HepG2 (cell line): ENCODE results near the gene HSPA1A. TPM values are rescaled to one million over a fixed set of nuclear protein-coding genes. Genes with fewer than 3 reads are reported as not detected.

Experiments
- FLYWCH1 ChIP-seq: sonication (generic); formaldehyde crosslinking; IDR thresholded peaks from 2 replicates; pipeline ENCODE4 v1.8.1; 2023; ENCODE audit warnings: mild to moderate bottlenecking, missing genetic modification reagents
- FOXP1 ChIP-seq, 2 experiments: fragments of 450-650 bp in 1 of 2; IDR thresholded peaks; 2 replicates each; pipeline ENCODE4 v1.6.1; 2017 to 2018; ENCODE audit warnings: antibody characterized with exemption in 1 of 2
- HOXA5 ChIP-seq: sonication (generic); formaldehyde crosslinking; IDR thresholded peaks from 2 replicates; pipeline ENCODE4 v1.4.0; 2020; ENCODE audit warnings: missing genetic modification reagents
- IRF9 ChIP-seq: sonication (generic); formaldehyde crosslinking; IDR thresholded peaks from 2 replicates; pipeline ENCODE4 v1.8.0; 2022; ENCODE audit warnings: missing genetic modification reagents, mild to moderate bottlenecking, borderline replicate concordance
- JUN ChIP-seq: sonication (generic); formaldehyde crosslinking; IDR thresholded peaks from 2 replicates; pipeline ENCODE4 v1.4.0; 2020; ENCODE audit warnings: mild to moderate bottlenecking, missing genetic modification reagents
- MAX ChIP-seq: IDR thresholded peaks from 2 replicates; pipeline ENCODE4 v1.6.1; 2012; ENCODE audit warnings: inconsistent platforms
- NR2F1 ChIP-seq, 2 experiments: fragments of 450-650 bp in 1 of 2; formaldehyde crosslinking in 1 of 2; IDR thresholded peaks; 2 replicates each; pipeline versions ENCODE4 v1.5.0 to v1.6.1; 2016 to 2020; ENCODE audit warnings: mild to moderate bottlenecking in 1 of 2, missing compliant biosample characterization in 1 of 2, missing genetic modification reagents in 1 of 2, moderate library complexity in 1 of 2
- RFX1 ChIP-seq: fragments of 450-650 bp; IDR thresholded peaks from 2 replicates; pipeline ENCODE4 v1.6.1; 2017
- TBX2 ChIP-seq: sonication (generic); formaldehyde crosslinking; IDR thresholded peaks from 2 replicates; pipeline ENCODE4 v1.5.0; 2020; ENCODE audit warnings: missing genetic modification reagents, mild to moderate bottlenecking, borderline replicate concordance
- THAP11 ChIP-seq: IDR thresholded peaks from 2 replicates; pipeline ENCODE4 v1.6.1; 2016; ENCODE audit warnings: missing biosample characterization, missing genetic modification reagents
- ZFP82 ChIP-seq: sonication (generic); formaldehyde crosslinking; IDR thresholded peaks from 2 replicates; pipeline ENCODE4 v1.5.1; 2020; ENCODE audit warnings: mild to moderate bottlenecking, missing genetic modification reagents, borderline replicate concordance
- ZHX1 ChIP-seq: sonication (generic); formaldehyde crosslinking; IDR thresholded peaks from 2 replicates; pipeline ENCODE4 v1.8.1; 2022; ENCODE audit warnings: low read depth, mild to moderate bottlenecking, missing genetic modification reagents
- ZNF225 ChIP-seq: sonication (generic); formaldehyde crosslinking; IDR thresholded peaks from 2 replicates; pipeline ENCODE4 v1.4.0; 2020; ENCODE audit warnings: mild to moderate bottlenecking, missing genetic modification reagents
- ZNF33B ChIP-seq: sonication (generic); formaldehyde crosslinking; IDR thresholded peaks from 2 replicates; pipeline ENCODE4 v1.5.1; 2020; ENCODE audit warnings: mild to moderate bottlenecking, missing genetic modification reagents
- ZNF569 ChIP-seq: sonication (generic); formaldehyde crosslinking; IDR thresholded peaks from 2 replicates; pipeline ENCODE4 v1.5.0; 2020; ENCODE audit warnings: mild to moderate bottlenecking, missing genetic modification reagents, moderate library complexity, borderline replicate concordance
- ZNF670 ChIP-seq: sonication (generic); formaldehyde crosslinking; IDR thresholded peaks from 2 replicates; pipeline ENCODE4 v1.8.0; 2022; ENCODE audit warnings: mild to moderate bottlenecking, missing genetic modification reagents, borderline replicate concordance
- ZNF691 ChIP-seq: sonication (generic); formaldehyde crosslinking; IDR thresholded peaks from 2 replicates; pipeline ENCODE4 v1.4.0; 2020; ENCODE audit warnings: missing genetic modification reagents, low read depth, mild to moderate bottlenecking, borderline replicate concordance
- polyA plus RNA-seq, 8 experiments: library from polyadenylated mRNA; depleted of rRNA in 3 of 8; stranded (reverse) in 7 of 8; unstranded in 1 of 8; fragments of >200 nt; fragmentation: Illumina TruSeq in 4 of 8; extraction: Trizol in 4 of 8; gene quantifications; 2 replicates each; pipeline versions ENCODE4 v1.2.1 to v1.2.3, GENCODE V29; 2011 to 2016; ENCODE audit warnings: low read depth in 4 of 8, missing spikeins in 1 of 8, mixed read lengths in 1 of 8; ENCODE audit not compliant: insufficient read depth in 1 of 8
- total RNA-seq, 5 experiments: library from RNA; depleted of rRNA; stranded (reverse); fragments of >200 nt; fragmentation: Illumina TruSeq; extraction: Trizol; gene quantifications; 2 replicates each; pipeline ENCODE4 v1.2.3, GENCODE V29; 2016; ENCODE audit warnings: low read depth in 1 of 5
- TF ChIP-seq, protein P1 (sequence below): IDR thresholded peaks from 2 replicates; pipeline ENCODE4 v1.6.1; 2016; ENCODE audit warnings: low read depth, control low read depth
- TF ChIP-seq, protein P2 (sequence below): sonication (generic); formaldehyde crosslinking; IDR thresholded peaks from 2 replicates; pipeline ENCODE4 v1.9.0; 2022; ENCODE audit warnings: low read depth, missing genetic modification reagents

The HSPA1A gene
- total and polyA plus RNA-seq, 2 of the 13 experiments (the other 11 are each of a cell fraction or from before 2014, with no cell fraction given): 44.5 to 85.0 TPM

- TF ChIP-seq ZNF670 (peak; percentile 88; the same call in 1 of the 2 replicates), HOXA5 (CRISPR knock-in tag) (peak; percentile 87), ZNF569 (CRISPR knock-in tag) (no peak; the same call in 1 of the 2 replicates), THAP11 (CRISPR knock-in tag) (peak; percentile 90), ZNF33B (CRISPR knock-in tag) (no peak), RFX1 (no peak), MAX (peak; percentile 84; the same call in 1 of the 2 replicates), FOXP1 (IDR thresholded peaks at IDR 0.05) (no peak), FOXP1 (CRISPR knock-in tag; IDR thresholded peaks at IDR 0.05) (no peak), IRF9 (peak; percentile 95), TBX2 (CRISPR knock-in tag) (peak; percentile 54; the same call in 1 of the 2 replicates), ZNF691 (CRISPR knock-in tag) (peak; percentile 89), FLYWCH1 (CRISPR knock-in tag) (no peak), JUN (CRISPR knock-in tag) (no peak; the same call in 1 of the 2 replicates), ZHX1 (CRISPR knock-in tag) (peak; percentile 87; the same call in 1 of the 2 replicates), ZNF225 (peak; percentile 46; the same call in 1 of the 2 replicates), NR2F1 (CRISPR knock-in tag; IDR thresholded peaks at IDR 0.05) (0 out of 4 replicates have a peak, but pooled peaks of 1 of the 2 experiments have one; percentile 53), ZFP82 (CRISPR knock-in tag) (peak; percentile 89)
- TF ChIP-seq, protein P1, sequence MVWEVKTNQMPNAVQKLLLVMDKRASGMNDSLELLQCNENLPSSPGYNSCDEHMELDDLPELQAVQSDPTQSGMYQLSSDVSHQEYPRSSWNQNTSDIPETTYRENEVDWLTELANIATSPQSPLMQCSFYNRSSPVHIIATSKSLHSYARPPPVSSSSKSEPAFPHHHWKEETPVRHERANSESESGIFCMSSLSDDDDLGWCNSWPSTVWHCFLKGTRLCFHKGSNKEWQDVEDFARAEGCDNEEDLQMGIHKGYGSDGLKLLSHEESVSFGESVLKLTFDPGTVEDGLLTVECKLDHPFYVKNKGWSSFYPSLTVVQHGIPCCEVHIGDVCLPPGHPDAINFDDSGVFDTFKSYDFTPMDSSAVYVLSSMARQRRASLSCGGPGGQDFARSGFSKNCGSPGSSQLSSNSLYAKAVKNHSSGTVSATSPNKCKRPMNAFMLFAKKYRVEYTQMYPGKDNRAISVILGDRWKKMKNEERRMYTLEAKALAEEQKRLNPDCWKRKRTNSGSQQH (CRISPR knock-in tag): peak; percentile 73; the same call in 1 of the 2 replicates
- TF ChIP-seq, protein P2, sequence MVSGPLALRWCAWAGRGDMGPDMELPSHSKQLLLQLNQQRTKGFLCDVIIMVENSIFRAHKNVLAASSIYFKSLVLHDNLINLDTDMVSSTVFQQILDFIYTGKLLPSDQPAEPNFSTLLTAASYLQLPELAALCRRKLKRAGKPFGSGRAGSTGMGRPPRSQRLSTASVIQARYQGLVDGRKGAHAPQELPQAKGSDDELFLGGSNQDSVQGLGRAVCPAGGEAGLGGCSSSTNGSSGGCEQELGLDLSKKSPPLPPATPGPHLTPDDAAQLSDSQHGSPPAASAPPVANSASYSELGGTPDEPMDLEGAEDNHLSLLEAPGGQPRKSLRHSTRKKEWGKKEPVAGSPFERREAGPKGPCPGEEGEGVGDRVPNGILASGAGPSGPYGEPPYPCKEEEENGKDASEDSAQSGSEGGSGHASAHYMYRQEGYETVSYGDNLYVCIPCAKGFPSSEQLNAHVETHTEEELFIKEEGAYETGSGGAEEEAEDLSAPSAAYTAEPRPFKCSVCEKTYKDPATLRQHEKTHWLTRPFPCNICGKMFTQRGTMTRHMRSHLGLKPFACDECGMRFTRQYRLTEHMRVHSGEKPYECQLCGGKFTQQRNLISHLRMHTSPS (CRISPR knock-in tag): no peak
Observed at GRCh38 chr6:31862344-31863235, 47.2 kb downstream of the HSPA1A start, which contains the start of gene NEU1 (continued).
